GM18951 (cell line): Measurements from ENCODE around the gene MAP2K1.
"Not testable (repeated sequence)": the region's sequence is repeated elsewhere in the genome, so short reads cannot be mapped to it uniquely, and the experiment has no call there.

Experiments used
- POLR2A ChIP-seq: IDR thresholded peaks from 4 replicates; pipeline ENCODE4 v1.6.1; 2011; ENCODE audit warnings: mild to moderate bottlenecking; ENCODE audit not compliant: insufficient read length, insufficient read depth; ENCODE audit errors: extremely low read depth
- in situ Hi-C: fragments of 300-500 bp; cut with MboI; formaldehyde crosslinking; loops from one replicate; pipeline ENCODE4 v1.12.0; 2022; ENCODE audit warnings: low sequenced_read_pairs, mixed read lengths, inconsistent platforms; ENCODE audit not compliant: unreplicated experiment

The MAP2K1 gene

DNA sequence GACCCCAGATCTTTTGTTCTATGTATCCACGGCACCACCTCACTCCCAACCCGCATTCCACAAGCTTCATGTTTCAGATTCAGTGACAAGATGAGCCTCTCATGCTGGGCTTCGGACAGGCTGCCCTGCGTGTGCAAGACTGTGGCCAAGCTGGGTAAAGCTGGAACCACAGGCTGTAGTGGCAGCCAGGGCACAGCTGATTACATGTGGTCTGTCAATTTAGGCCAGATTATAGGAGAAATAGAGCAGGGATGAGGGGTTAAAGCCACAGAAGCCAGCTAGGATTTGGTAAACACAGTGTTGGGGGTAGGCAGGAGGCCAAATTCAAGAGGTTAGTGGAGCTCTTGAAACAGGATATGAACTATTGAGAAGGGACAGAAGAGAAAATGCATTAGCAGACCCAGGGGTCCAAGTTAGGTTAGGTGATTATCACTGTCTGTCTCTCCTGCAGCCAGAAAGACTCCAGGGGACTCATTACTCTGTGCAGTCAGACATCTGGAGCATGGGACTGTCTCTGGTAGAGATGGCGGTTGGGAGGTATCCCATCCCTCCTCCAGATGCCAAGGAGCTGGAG, 97.9 kb downstream of the MAP2K1 start:
- in situ Hi-C loops = no loop called here
- TF ChIP-seq POLR2A = no peak

GRCh38 chr15:66486887-66487286, 100.2 kb downstream of the MAP2K1 start:
- in situ Hi-C loops = no loop called here

GRCh38 chr15:66488525-66488924, 101.8 kb downstream of the MAP2K1 start:
- in situ Hi-C loops = no loop called here

More at GRCh38 chr15:66486887-66487286, 100.2 kb downstream of the MAP2K1 start:
- TF ChIP-seq POLR2A = no peak

DNA sequence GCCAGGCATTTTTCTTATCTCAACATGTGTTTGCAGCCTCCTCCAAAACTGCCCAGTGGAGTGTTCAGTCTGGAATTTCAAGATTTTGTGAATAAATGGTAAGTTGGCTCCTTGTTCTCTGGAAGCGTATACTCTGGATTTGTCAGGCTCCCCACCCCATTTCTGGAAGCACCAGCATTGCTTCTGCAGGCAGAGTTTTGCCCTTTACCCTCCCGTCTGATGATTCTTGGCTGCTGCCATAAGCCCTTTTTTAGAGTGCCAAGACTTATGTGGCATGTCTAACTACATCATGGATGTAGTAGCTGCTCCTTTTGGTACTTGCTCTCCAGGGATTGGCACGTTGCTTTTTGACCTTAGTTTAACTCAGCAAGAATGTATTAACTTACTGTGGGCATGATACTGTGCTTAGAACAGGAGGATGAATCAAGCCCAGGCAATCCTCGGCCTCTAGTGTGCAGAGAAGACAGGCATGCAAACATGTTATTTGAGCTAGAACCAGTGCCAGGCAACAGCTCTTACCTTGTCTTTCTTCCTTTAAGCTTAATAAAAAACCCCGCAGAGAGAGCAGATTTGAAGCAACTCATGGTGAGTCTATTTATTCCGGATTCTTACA, 102.6 kb downstream of the MAP2K1 start:
- in situ Hi-C loops = no loop called here
- TF ChIP-seq POLR2A = no peak

More at GRCh38 chr15:66488525-66488924, 101.8 kb downstream of the MAP2K1 start:
- no peak for TF ChIP-seq POLR2A

GRCh38 chr15:66491846-66492245, 105.1 kb downstream of the MAP2K1 start:
- TF ChIP-seq POLR2A = no peak
- in situ Hi-C loops = no loop called here

GRCh38 chr15:66494262-66494661, 107.5 kb downstream of the MAP2K1 start:
- no peak for TF ChIP-seq POLR2A
- in situ Hi-C loops = no loop called here

GRCh38 chr15:66496951-66497501, 110.3 kb downstream of the MAP2K1 start:
- TF ChIP-seq POLR2A = no peak
- in situ Hi-C loops = no loop called here

DNA sequence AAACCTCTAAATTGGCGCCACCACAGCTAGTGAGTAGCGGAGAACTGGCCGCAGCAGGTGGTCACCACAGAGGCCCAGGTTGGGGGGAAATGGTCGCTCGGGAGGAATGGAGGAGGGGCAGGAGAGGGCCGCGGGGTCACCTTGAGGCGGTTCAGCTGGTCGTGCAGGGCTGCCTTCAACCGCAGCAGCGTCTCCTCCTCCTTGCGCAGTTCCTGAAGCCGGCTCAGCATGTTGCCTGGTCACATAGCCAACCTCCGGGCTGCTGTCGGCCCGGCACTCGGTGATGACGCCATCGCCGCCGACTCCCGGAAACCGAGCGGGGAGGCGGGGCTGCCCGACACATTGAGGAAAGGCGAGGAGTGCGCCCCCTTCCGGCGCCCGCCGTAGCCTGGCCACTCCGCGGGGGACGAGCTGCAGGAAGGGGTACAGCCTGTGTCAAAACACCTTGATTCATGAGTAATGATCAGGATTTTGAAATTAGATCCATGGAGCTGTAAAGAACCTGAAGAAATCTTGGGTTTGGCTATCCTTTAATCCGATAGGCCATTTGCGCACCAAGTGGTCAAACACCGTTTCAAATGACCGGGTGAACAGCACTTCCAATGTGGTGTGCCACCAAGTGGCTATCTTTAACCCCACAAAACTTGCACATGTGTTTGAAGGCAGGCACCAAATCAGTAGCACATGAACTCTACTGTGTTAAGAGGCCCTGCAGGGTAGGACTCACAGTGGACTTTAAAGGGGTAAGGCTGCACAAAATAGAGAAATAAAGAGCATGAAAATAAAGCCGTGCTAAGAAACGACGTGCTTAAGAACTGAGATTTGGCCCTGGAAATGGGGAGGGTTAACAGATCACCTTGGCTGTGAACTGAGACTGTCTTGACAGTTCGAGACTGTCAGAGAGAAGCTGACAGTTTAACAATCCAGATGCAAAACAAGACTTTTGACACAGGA, 111.1 kb downstream of the MAP2K1 start, which contains the start of gene SNAPC5:
SNAPC5 (minus strand) TSS at position 261 of the 954 bp plus-strand sequence; CDS start at position 230, 31 bp downstream.
- peak; percentile 80 for TF ChIP-seq POLR2A
- in situ Hi-C loops = no loop called here

GRCh38 chr15:66498501-66499386, 112.0 kb downstream of the MAP2K1 start:
- in situ Hi-C loops = no loop called here
- no peak for TF ChIP-seq POLR2A

- in situ Hi-C loops = not testable (repeated sequence)
Observed at GRCh38 chr15:66500346-66500745, 113.6 kb downstream of the MAP2K1 start.

DNA sequence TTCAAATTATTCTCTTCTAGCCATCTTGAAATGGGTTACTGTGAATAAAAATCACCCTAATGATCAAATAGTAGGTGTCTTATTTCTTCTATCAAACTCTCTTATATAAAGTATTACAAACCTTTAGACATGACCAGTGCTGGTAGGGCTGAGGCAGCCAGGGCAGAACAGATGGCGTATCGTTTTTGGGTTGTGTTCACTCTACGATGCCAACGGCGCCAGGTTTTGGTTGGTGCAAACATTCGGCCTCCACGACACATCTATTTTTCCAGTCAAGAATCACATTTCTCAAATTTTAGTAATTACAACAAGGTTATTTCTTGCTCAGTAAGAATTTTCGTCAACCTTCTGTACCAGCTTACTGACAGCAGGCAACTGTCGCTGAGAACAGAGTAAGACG, 115.8 kb downstream of the MAP2K1 start:
- no peak for TF ChIP-seq POLR2A
- in situ Hi-C loops = no loop called here

DNA sequence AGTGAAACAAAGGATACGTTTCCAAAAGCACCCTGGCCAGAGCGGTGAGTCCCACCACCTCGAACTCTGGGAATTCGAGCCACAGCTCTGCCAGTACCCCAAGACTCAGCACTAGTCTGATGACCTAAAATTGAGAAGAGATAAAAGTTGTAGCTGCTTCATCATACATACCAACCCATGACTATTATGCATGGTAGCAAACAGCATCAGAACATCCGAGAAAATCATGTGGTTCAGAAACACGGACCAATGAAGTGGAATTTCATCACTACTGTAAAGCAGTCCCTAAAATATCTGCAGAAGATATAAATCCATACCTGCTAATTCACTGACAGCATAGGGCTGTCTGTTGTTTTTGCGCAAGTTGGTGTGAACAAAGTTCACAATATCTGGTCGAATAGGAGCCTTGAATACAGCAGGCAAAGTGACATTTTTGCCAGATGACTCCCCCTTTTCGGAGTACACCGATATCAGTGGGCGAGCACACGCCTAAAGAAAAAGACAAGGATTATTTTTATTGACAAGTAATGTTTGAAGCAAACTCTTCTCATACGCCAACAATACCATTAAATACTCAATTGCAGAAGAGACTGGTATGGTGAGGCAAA, 116.4 kb downstream of the MAP2K1 start:
- in situ Hi-C loops = not testable (repeated sequence)
